NCI-H1930 (cell line): ENCODE data around the gene HIVEP3.
"Not testable (repeated sequence)": the region's sequence is repeated elsewhere in the genome, so short reads cannot be mapped to it uniquely, and the experiment has no call there.

Experiments
- DNase-seq, 2 experiments: peaks; one replicate each; lab custom pipeline; 2025; lab: John Stamatoyannopoulos, UW

The HIVEP3 gene

GRCh38 chr1:41712695-41713094 is 206.0 kb downstream of the HIVEP3 start:
- DNase-seq: no peak

- no peak for DNase-seq
These were observed 206.6 kb downstream of the HIVEP3 start for GRCh38 chr1:41712081-41712480.

- DNase-seq: no peak
These were observed 207.1 kb downstream of the HIVEP3 start for GRCh38 chr1:41711581-41711980.

- DNase-seq: no peak
These were observed 207.7 kb downstream of the HIVEP3 start for GRCh38 chr1:41710980-41711379.

GRCh38 chr1:41709873-41710272 is 208.8 kb downstream of the HIVEP3 start:
- DNase-seq: no peak

- DNase-seq: no peak
These were observed 209.4 kb downstream of the HIVEP3 start for GRCh38 chr1:41709331-41709730.

- DNase-seq: no peak
These were observed 210.4 kb downstream of the HIVEP3 start for GRCh38 chr1:41708332-41708731.

GRCh38 chr1:41707793-41708192 is 210.9 kb downstream of the HIVEP3 start:
- no peak for DNase-seq

GRCh38 chr1:41705798-41706197 is 212.9 kb downstream of the HIVEP3 start:
- no peak for DNase-seq

GRCh38 chr1:41704196-41704595 is 214.5 kb downstream of the HIVEP3 start:
- no peak for DNase-seq

GRCh38 chr1:41702771-41703170 is 216.0 kb downstream of the HIVEP3 start:
- no peak for DNase-seq

GRCh38 chr1:41700986-41701535 is 217.7 kb downstream of the HIVEP3 start:
- DNase-seq: no peak

- DNase-seq: no peak
These were observed 218.1 kb downstream of the HIVEP3 start for GRCh38 chr1:41700581-41700980.

GRCh38 chr1:41699861-41700248 is 218.9 kb downstream of the HIVEP3 start:
- no peak for DNase-seq

GRCh38 chr1:41698916-41699860 is 219.5 kb downstream of the HIVEP3 start:
- no peak for DNase-seq

- no peak for DNase-seq
These were observed 222.3 kb downstream of the HIVEP3 start for GRCh38 chr1:41696381-41696780.

GRCh38 chr1:41695118-41695745 is 223.5 kb downstream of the HIVEP3 start:
- DNase-seq: no peak

GRCh38 chr1:41691966-41692365 is 226.8 kb downstream of the HIVEP3 start:
- not testable (repeated sequence) for DNase-seq

GRCh38 chr1:41691424-41691823 is 227.3 kb downstream of the HIVEP3 start:
- no peak for DNase-seq

GRCh38 chr1:41690331-41690730 is 228.4 kb downstream of the HIVEP3 start:
- DNase-seq: no peak

GRCh38 chr1:41689558-41689981 is 229.2 kb downstream of the HIVEP3 start:
- no peak for DNase-seq

- DNase-seq: no peak
These were observed 229.6 kb downstream of the HIVEP3 start for GRCh38 chr1:41689139-41689538.

- no peak for DNase-seq
These were observed 231.7 kb downstream of the HIVEP3 start for GRCh38 chr1:41687007-41687406.
